WTC11 (cell line): ENCODE results near the gene NYAP1.

Experiments used
- ATF2 ChIP-seq: sonication (generic); formaldehyde crosslinking; IDR thresholded peaks from 2 replicates; pipeline ENCODE4 v1.8.1; 2022; ENCODE audit warnings: low read depth, missing genetic modification reagents, borderline replicate concordance
- CTCF ChIP-seq: fragments of 200-600 bp; IDR thresholded peaks from 2 replicates; pipeline ENCODE4 v1.8.0; 2022; ENCODE audit warnings: antibody characterized with exemption

- TF ChIP-seq ATF2 (CRISPR knock-in tag) (no peak), CTCF (no peak)
Measured at GRCh38 chr7:100456562-100456961, 27.2 kb upstream of the NYAP1 start.
